HepG2 (cell line): ENCODE measurements around the gene AP4M1. TPM values are rescaled to one million over a fixed set of nuclear protein-coding genes. Genes with fewer than 3 reads are reported as not detected.

ENCODE experiments used
- CSRNP2 ChIP-seq: sonication (generic); formaldehyde crosslinking; conservative IDR thresholded peaks from 2 replicates; pipeline ENCODE4 v1.8.0; 2022; ENCODE audit warnings: low read depth, missing genetic modification reagents
- DMAP1 ChIP-seq: IDR thresholded peaks from 2 replicates; pipeline ENCODE4 v1.6.1; 2016
- ESRRA ChIP-seq: sonication (generic); formaldehyde crosslinking; IDR thresholded peaks from 2 replicates; pipeline ENCODE4 v1.5.1; 2020; ENCODE audit warnings: mild to moderate bottlenecking, low read depth, missing genetic modification reagents
- FUBP1 ChIP-seq: sonication (generic); formaldehyde crosslinking; IDR thresholded peaks from 2 replicates; pipeline ENCODE4 v1.5.1; 2020; ENCODE audit warnings: missing genetic modification reagents, mild to moderate bottlenecking, borderline replicate concordance
- HNF4G ChIP-seq, 2 experiments: sonication (generic) in 1 of 2; formaldehyde crosslinking in 1 of 2; IDR thresholded peaks; 2 replicates each; pipeline versions ENCODE4 v1.4.0 to v1.6.1; 2011 to 2020; ENCODE audit warnings: borderline replicate concordance in 2 of 2, low read depth in 2 of 2, mild to moderate bottlenecking in 2 of 2, low read length in 1 of 2, missing genetic modification reagents in 1 of 2, moderate library complexity in 1 of 2
- JUN ChIP-seq: sonication (generic); formaldehyde crosslinking; IDR thresholded peaks from 2 replicates; pipeline ENCODE4 v1.4.0; 2020; ENCODE audit warnings: mild to moderate bottlenecking, missing genetic modification reagents
- MTF2 ChIP-seq: sonication (generic); formaldehyde crosslinking; IDR thresholded peaks from 2 replicates; pipeline ENCODE4 v1.5.0; 2020; ENCODE audit warnings: missing genetic modification reagents, borderline replicate concordance
- PHB2 ChIP-seq: fragments of 450-650 bp; IDR thresholded peaks from 2 replicates; pipeline ENCODE4 v1.6.1; 2018; ENCODE audit not compliant: partially characterized antibody
- PHF20 ChIP-seq: sonication (generic); formaldehyde crosslinking; IDR thresholded peaks from 2 replicates; pipeline ENCODE4 v1.5.0; 2020; ENCODE audit warnings: mild to moderate bottlenecking, missing genetic modification reagents
- PITX1 ChIP-seq: sonication (generic); formaldehyde crosslinking; IDR thresholded peaks from 2 replicates; pipeline ENCODE4 v1.5.1; 2020; ENCODE audit warnings: mild to moderate bottlenecking, missing genetic modification reagents
- RARA ChIP-seq: IDR thresholded peaks from 2 replicates; pipeline ENCODE4 v1.6.1; 2016; ENCODE audit warnings: missing genetic modification reagents, missing compliant biosample characterization
- SALL2 ChIP-seq: sonication (generic); formaldehyde crosslinking; IDR thresholded peaks from 2 replicates; pipeline ENCODE4 v1.8.1; 2023; ENCODE audit warnings: mild to moderate bottlenecking, missing genetic modification reagents, inconsistent platforms
- SAP130 ChIP-seq: IDR thresholded peaks from 2 replicates; pipeline ENCODE4 v1.6.1; 2016; ENCODE audit warnings: low read depth
- SP1 ChIP-seq, 2 experiments: fragments of 450-650 bp in 1 of 2; sonication (generic) in 1 of 2; formaldehyde crosslinking in 1 of 2; IDR thresholded peaks; 2 replicates each; pipeline versions ENCODE4 v1.4.0 to v1.6.1; 2016 to 2020; ENCODE audit warnings: missing genetic modification reagents in 1 of 2
- ZBTB1 ChIP-seq: sonication (generic); formaldehyde crosslinking; IDR thresholded peaks from 2 replicates; pipeline ENCODE4 v1.4.0; 2020; ENCODE audit warnings: missing genetic modification reagents, borderline replicate concordance
- ZNF337 ChIP-seq: sonication (generic); formaldehyde crosslinking; IDR thresholded peaks from 2 replicates; pipeline ENCODE4 v1.5.1; 2020; ENCODE audit warnings: missing genetic modification reagents, low read depth, mild to moderate bottlenecking, borderline replicate concordance
- ZNF703 ChIP-seq: sonication (generic); formaldehyde crosslinking; IDR thresholded peaks from 2 replicates; pipeline ENCODE4 v1.5.1; 2020; ENCODE audit warnings: missing genetic modification reagents, mild to moderate bottlenecking, moderate library complexity, borderline replicate concordance
- ZNF704 ChIP-seq: sonication (generic); formaldehyde crosslinking; IDR thresholded peaks from 2 replicates; pipeline ENCODE4 v1.8.1; 2023; ENCODE audit warnings: mild to moderate bottlenecking, inconsistent platforms, moderate library complexity, missing genetic modification reagents, borderline replicate concordance
- ZNF75D ChIP-seq: sonication (generic); formaldehyde crosslinking; IDR thresholded peaks from 2 replicates; pipeline ENCODE4 v1.8.1; 2023; ENCODE audit warnings: missing genetic modification reagents, mild to moderate bottlenecking, borderline replicate concordance
- ZNF83 ChIP-seq: sonication (generic); formaldehyde crosslinking; IDR thresholded peaks from 2 replicates; pipeline ENCODE4 v1.4.0; 2020; ENCODE audit warnings: missing genetic modification reagents, mild to moderate bottlenecking, borderline replicate concordance
- ZNF879 ChIP-seq: sonication (generic); formaldehyde crosslinking; IDR thresholded peaks from 2 replicates; pipeline ENCODE4 v1.8.1; 2023; ENCODE audit warnings: missing genetic modification reagents
- polyA plus RNA-seq, 8 experiments: library from polyadenylated mRNA; depleted of rRNA in 3 of 8; stranded (reverse) in 7 of 8; unstranded in 1 of 8; fragments of >200 nt; fragmentation: Illumina TruSeq in 4 of 8; extraction: Trizol in 4 of 8; gene quantifications; 2 replicates each; pipeline versions ENCODE4 v1.2.1 to v1.2.3, GENCODE V29; 2011 to 2016; ENCODE audit warnings: low read depth in 4 of 8, missing spikeins in 1 of 8, mixed read lengths in 1 of 8; ENCODE audit not compliant: insufficient read depth in 1 of 8
- total RNA-seq, 5 experiments: library from RNA; depleted of rRNA; stranded (reverse); fragments of >200 nt; fragmentation: Illumina TruSeq; extraction: Trizol; gene quantifications; 2 replicates each; pipeline ENCODE4 v1.2.3, GENCODE V29; 2016; ENCODE audit warnings: low read depth in 1 of 5
- TF ChIP-seq, protein P1 (sequence below): sonication (generic); formaldehyde crosslinking; conservative IDR thresholded peaks from 2 replicates; pipeline ENCODE4 v1.8.0; 2022; ENCODE audit warnings: mild to moderate bottlenecking, moderate library complexity, missing genetic modification reagents

AP4M1 gene
- total and polyA plus RNA-seq, 2 of the 13 experiments (the other 11 are each of a cell fraction or from before 2014, with no cell fraction given), result 6.3 to 9.7 TPM

- TF ChIP-seq SP1 (IDR thresholded peaks at IDR 0.05) (no peak), SP1 (CRISPR knock-in tag; IDR thresholded peaks at IDR 0.05) (peak; percentile 99), SALL2 (CRISPR knock-in tag) (peak; percentile 84), RARA (CRISPR knock-in tag) (peak; percentile 59; the same call in 1 of the 2 replicates), ZNF703 (peak; percentile 90; the same call in 1 of the 2 replicates), PITX1 (CRISPR knock-in tag) (peak; percentile 52; the same call in 1 of the 2 replicates), CSRNP2 (peak; percentile 92; the same call in 1 of the 2 replicates), ZNF879 (CRISPR knock-in tag) (peak; percentile 91; the same call in 1 of the 2 replicates), HNF4G (IDR thresholded peaks at IDR 0.05; ENCODE audit: borderline replicate concordance, low read depth, low read length) (no peak), HNF4G (CRISPR knock-in tag; IDR thresholded peaks at IDR 0.05; ENCODE audit: borderline replicate concordance, low read depth) (peak; percentile 24; the same call in 1 of the 2 replicates), ZNF75D (CRISPR knock-in tag) (peak; percentile 87; the same call in 1 of the 2 replicates), ZNF337 (CRISPR knock-in tag) (no peak), PHF20 (CRISPR knock-in tag) (peak; percentile 92), JUN (peak; percentile 87), SAP130 (CRISPR knock-in tag) (peak; percentile 97), MTF2 (CRISPR knock-in tag) (peak; percentile 89; the same call in 1 of the 2 replicates), PHB2 (no peak), ZNF83 (CRISPR knock-in tag) (peak; percentile 87; the same call in 1 of the 2 replicates), ZNF704 (CRISPR knock-in tag) (peak; percentile 94; the same call in 1 of the 2 replicates), DMAP1 (CRISPR knock-in tag) (peak; percentile 79), ESRRA (CRISPR knock-in tag) (peak; percentile 82), ZBTB1 (CRISPR knock-in tag) (peak; percentile 80; the same call in 1 of the 2 replicates), FUBP1 (CRISPR knock-in tag) (no peak)
- TF ChIP-seq, protein P1, sequence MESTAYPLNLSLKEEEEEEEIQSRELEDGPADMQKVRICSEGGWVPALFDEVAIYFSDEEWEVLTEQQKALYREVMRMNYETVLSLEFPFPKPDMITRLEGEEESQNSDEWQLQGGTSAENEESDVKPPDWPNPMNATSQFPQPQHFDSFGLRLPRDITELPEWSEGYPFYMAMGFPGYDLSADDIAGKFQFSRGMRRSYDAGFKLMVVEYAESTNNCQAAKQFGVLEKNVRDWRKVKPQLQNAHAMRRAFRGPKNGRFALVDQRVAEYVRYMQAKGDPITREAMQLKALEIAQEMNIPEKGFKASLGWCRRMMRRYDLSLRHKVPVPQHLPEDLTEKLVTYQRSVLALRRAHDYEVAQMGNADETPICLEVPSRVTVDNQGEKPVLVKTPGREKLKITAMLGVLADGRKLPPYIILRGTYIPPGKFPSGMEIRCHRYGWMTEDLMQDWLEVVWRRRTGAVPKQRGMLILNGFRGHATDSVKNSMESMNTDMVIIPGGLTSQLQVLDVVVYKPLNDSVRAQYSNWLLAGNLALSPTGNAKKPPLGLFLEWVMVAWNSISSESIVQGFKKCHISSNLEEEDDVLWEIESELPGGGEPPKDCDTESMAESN (CRISPR knock-in tag), result peak; percentile 93; the same call in 1 of the 2 replicates
Measured at GRCh38 chr7:100088621-100089457, 12.6 kb upstream of the AP4M1 start, which contains the start of gene COPS6 (continued).
